HG03378 (cell line): ENCODE results near the gene TMEM267.
"Not testable (repeated sequence)": the region's sequence is repeated elsewhere in the genome, so short reads cannot be mapped to it uniquely, and the experiment has no call there.

ENCODE experiments used
- ATAC-seq: cut with Tn5 transposase; IDR thresholded peaks from one replicate; pipeline ENCODE4 v1.9.1; 2021; ENCODE audit warnings: mild to moderate bottlenecking, moderate library complexity; ENCODE audit not compliant: unreplicated experiment

The TMEM267 gene

GRCh38 chr5:43411495-43411894 is 72.2 kb downstream of the TMEM267 start:
- no peak for ATAC-seq

GRCh38 chr5:43410414-43410813 is 73.3 kb downstream of the TMEM267 start:
- no peak for ATAC-seq

GRCh38 chr5:43409809-43410271 is 73.8 kb downstream of the TMEM267 start:
- no peak for ATAC-seq

- ATAC-seq: not testable (repeated sequence)
Observed at GRCh38 chr5:43402524-43403066, 81.1 kb downstream of the TMEM267 start.

DNA sequence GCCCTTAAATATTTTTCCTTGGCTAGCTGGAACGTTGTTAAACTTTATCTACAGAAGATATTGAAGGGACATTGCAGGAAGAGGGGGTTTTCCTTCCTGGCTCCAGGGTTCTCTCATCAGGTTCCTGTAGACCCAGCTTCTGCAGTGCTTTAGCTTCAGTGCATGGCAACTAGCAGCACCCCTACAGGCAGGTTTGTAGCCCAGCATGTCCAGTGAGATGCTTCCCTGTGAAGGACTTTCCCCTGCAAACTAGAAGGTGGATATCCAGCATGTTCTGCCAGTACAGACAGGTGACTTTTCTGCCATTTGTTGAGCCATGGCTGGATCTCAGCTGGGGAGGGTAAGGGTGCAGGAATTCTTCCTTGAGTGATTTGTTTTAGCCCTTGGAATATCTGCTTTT is 81.8 kb downstream of the TMEM267 start:
- ATAC-seq: no peak

DNA sequence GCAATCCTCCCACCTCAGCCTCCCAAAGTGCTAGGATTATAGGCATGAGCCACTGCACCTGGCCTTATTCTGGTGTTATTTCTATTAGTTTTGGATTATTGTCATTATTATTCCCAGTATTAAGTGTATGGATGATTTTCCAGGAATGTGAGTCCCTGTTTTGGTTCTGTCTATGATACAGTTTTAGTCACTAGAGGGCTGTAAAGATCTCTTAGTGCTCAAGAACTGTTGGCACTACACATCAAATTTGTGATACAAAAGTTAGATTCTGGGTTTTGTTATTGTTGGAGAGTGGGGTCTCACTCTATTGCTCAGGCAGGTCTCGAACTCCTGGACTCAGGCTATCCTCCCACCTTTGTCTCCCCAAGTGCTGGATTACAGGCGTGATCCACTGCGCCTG is 83.6 kb downstream of the TMEM267 start:
- ATAC-seq: no peak

- peak; percentile 85 for ATAC-seq
Observed at GRCh38 chr5:43396762-43397304, 86.8 kb downstream of the TMEM267 start.
